Chondrocyte (in vitro differentiated cells): Measurements from ENCODE around the gene PGAM1. TPM values are rescaled to one million over a fixed set of nuclear protein-coding genes. Genes with fewer than 3 reads are reported as not detected.
"Not testable (repeated sequence)": the region's sequence is repeated elsewhere in the genome, so short reads cannot be mapped to it uniquely, and the experiment has no call there.

Source experiments
- DNase-seq: peaks from one replicate; pipeline ENCODE4 v3.0.0; 2021; ENCODE audit warnings: mixed read lengths, low spot score
- H3K27ac Mint-ChIP-seq: one replicate; pipeline ENCODE4 v1.8.0; 2021; ENCODE audit warnings: mild to moderate bottlenecking, moderate library complexity, mixed read lengths; ENCODE audit not compliant: unreplicated experiment
- H3K27me3 Mint-ChIP-seq: 2 replicates; pipeline ENCODE4 v1.8.0; 2021; ENCODE audit warnings: low read depth, mixed read lengths
- H3K36me3 Mint-ChIP-seq: 2 replicates; pipeline ENCODE4 v1.8.0; 2021; ENCODE audit warnings: low read depth, mixed read lengths
- H3K4me1 Mint-ChIP-seq: 2 replicates; pipeline ENCODE4 v1.8.0; 2021; ENCODE audit warnings: low read depth, mild to moderate bottlenecking, mixed read lengths
- H3K4me3 Mint-ChIP-seq: one replicate; pipeline ENCODE4 v1.8.0; 2021; ENCODE audit warnings: mild to moderate bottlenecking, moderate library complexity, mixed read lengths; ENCODE audit not compliant: unreplicated experiment
- H3K9me3 Mint-ChIP-seq: 2 replicates; pipeline ENCODE4 v1.8.0; 2021; ENCODE audit warnings: low read depth, mixed read lengths
- CTCF ChIP-seq: fragments of 200-600 bp; sonication (generic); IDR thresholded peaks from 2 replicates; pipeline ENCODE4 v1.5.0; 2021; ENCODE audit warnings: antibody characterized with exemption, mild to moderate bottlenecking, moderate library complexity
- total RNA-seq: library from RNA; stranded (reverse); gene quantifications from 3 replicates; pipeline ENCODE4 v1.2.1, GENCODE V29; 2021

The PGAM1 gene
- total RNA-seq, 1 donor from 2014 or later: 334 TPM

- Mint-ChIP-seq H3K4me1 (no peaks in the 10 kb centered on the region), H3K4me3 (no peak overlapping the region), H3K27ac (no peak overlapping the region), H3K9me3 (no peaks in the 10 kb centered on the region), H3K27me3 (no peaks in the 10 kb centered on the region), H3K36me3 (peaks cover 23% of the 10 kb centered on the region)
- TF ChIP-seq CTCF: no peak
- DNase-seq: no peak
These were observed 40.0 kb downstream of the PGAM1 start for GRCh38 chr10:97465982-97466381.

GRCh38 chr10:97466755-97467154 is 40.8 kb downstream of the PGAM1 start:
- Mint-ChIP-seq H3K4me1 (no peaks in the 10 kb centered on the region), H3K27me3 (no peaks in the 10 kb centered on the region), H3K9me3 (no peaks in the 10 kb centered on the region), H3K36me3 (peaks cover 23% of the 10 kb centered on the region), H3K27ac (no peak overlapping the region), H3K4me3 (no peak overlapping the region)
- no peak for DNase-seq
- TF ChIP-seq CTCF: no peak

GRCh38 chr10:97468162-97468561 is 42.2 kb downstream of the PGAM1 start:
- Mint-ChIP-seq H3K27me3 (no peaks in the 10 kb centered on the region), H3K9me3 (no peaks in the 10 kb centered on the region), H3K4me3 (no peak overlapping the region), H3K27ac (no peak overlapping the region), H3K4me1 (no peaks in the 10 kb centered on the region), H3K36me3 (peaks cover 20% of the 10 kb centered on the region)
- no peak for DNase-seq
- no peak for TF ChIP-seq CTCF

- not testable (repeated sequence) for H3K27ac Mint-ChIP-seq, H3K4me1 Mint-ChIP-seq, H3K27me3 Mint-ChIP-seq, DNase-seq, H3K9me3 Mint-ChIP-seq, H3K4me3 Mint-ChIP-seq
- peaks cover 18% of the 10 kb centered on the region for H3K36me3 Mint-ChIP-seq
These were observed 42.8 kb downstream of the PGAM1 start for GRCh38 chr10:97468781-97469180.

- no peaks in the 10 kb centered on the region for H3K9me3 Mint-ChIP-seq
- no peak for DNase-seq
- TF ChIP-seq CTCF: no peak
- no peaks in the 10 kb centered on the region for H3K4me1 Mint-ChIP-seq
- H3K27me3 Mint-ChIP-seq: no peaks in the 10 kb centered on the region
- H3K4me3 Mint-ChIP-seq: no peak overlapping the region
- H3K27ac Mint-ChIP-seq: no peak overlapping the region
- H3K36me3 Mint-ChIP-seq: peaks cover 30% of the 10 kb centered on the region
These were observed 48.9 kb downstream of the PGAM1 start for GRCh38 chr10:97474918-97475317.

- no peak for TF ChIP-seq CTCF
- no peaks in the 10 kb centered on the region for H3K9me3 Mint-ChIP-seq
- H3K36me3 Mint-ChIP-seq: peaks cover 36% of the 10 kb centered on the region
- no peaks in the 10 kb centered on the region for H3K27me3 Mint-ChIP-seq
- peaks cover under 1% of the 10 kb centered on the region for H3K4me1 Mint-ChIP-seq
- H3K4me3 Mint-ChIP-seq: no peak overlapping the region
- DNase-seq: no peak
- H3K27ac Mint-ChIP-seq: no peak overlapping the region
These were observed 50.1 kb downstream of the PGAM1 start for GRCh38 chr10:97475936-97476594.

GRCh38 chr10:97479410-97479809 is 53.4 kb downstream of the PGAM1 start:
- not testable (repeated sequence) for H3K9me3 Mint-ChIP-seq, H3K4me3 Mint-ChIP-seq, H3K27me3 Mint-ChIP-seq, DNase-seq, H3K4me1 Mint-ChIP-seq, H3K27ac Mint-ChIP-seq
- H3K36me3 Mint-ChIP-seq: peaks cover 30% of the 10 kb centered on the region
